K562 (cell line): ENCODE data around the gene ZBTB43. TPM values are rescaled to one million over a fixed set of nuclear protein-coding genes. Genes with fewer than 3 reads are reported as not detected.

ENCODE experiments used
- EGR1 ChIP-seq: fragments of 450-650 bp; conservative IDR thresholded peaks from 2 replicates; pipeline ENCODE4 v1.6.1; 2017; ENCODE audit warnings: mild to moderate bottlenecking
- ELF2 ChIP-seq: fragments of 250-450 bp; sonication (Bioruptor Pico); IDR thresholded peaks from 2 replicates; pipeline ENCODE4 v1.5.0; 2021; ENCODE audit warnings: mild to moderate bottlenecking
- FOSL1 ChIP-seq: fragments of 200-800 bp; sonication (Bioruptor generic); conservative IDR thresholded peaks from 2 replicates; pipeline ENCODE4 v1.6.1; 2016; ENCODE audit warnings: missing genetic modification characterization, missing compliant biosample characterization
- MTA1 ChIP-seq: fragments of 450-650 bp; IDR thresholded peaks from 2 replicates; pipeline ENCODE4 v1.6.1; 2017; ENCODE audit warnings: borderline replicate concordance
- NCOR1 ChIP-seq: fragments of 450-650 bp; IDR thresholded peaks from 2 replicates; pipeline ENCODE4 v1.6.1; 2016; ENCODE audit warnings: mild to moderate bottlenecking, moderate library complexity
- PHF21A ChIP-seq: fragments of 450-650 bp; IDR thresholded peaks from 2 replicates; pipeline ENCODE4 v1.6.1; 2017; ENCODE audit warnings: low read depth, borderline replicate concordance
- POLR2A ChIP-seq: fragments of 450-650 bp; conservative IDR thresholded peaks from 2 replicates; pipeline ENCODE4 v1.6.1; 2016
- REST ChIP-seq, 2 experiments: fragments of 450-650 bp; formaldehyde crosslinking in 1 of 2; IDR thresholded peaks; 2 replicates each; pipeline versions ENCODE4 v1.4.0 to v1.6.1; 2014 to 2020; ENCODE audit warnings: mild to moderate bottlenecking in 2 of 2, borderline replicate concordance in 1 of 2, low read depth in 1 of 2
- TOE1 ChIP-seq, 2 experiments: fragments of 450-650 bp in 1 of 2; sonication (generic) in 1 of 2; formaldehyde crosslinking in 1 of 2; IDR thresholded peaks; 2 replicates each; pipeline versions ENCODE4 v1.7.1 to v1.8.0; 2016 to 2022; ENCODE audit warnings: borderline replicate concordance in 2 of 2, mild to moderate bottlenecking in 2 of 2, antibody characterized with exemption in 1 of 2, inconsistent platforms in 1 of 2, low read depth in 1 of 2, missing genetic modification reagents in 1 of 2, moderate library complexity in 1 of 2
- TRIM24 ChIP-seq, 2 experiments: fragments of 450-650 bp; IDR thresholded peaks; 2 replicates each; pipeline ENCODE4 v1.6.1; 2016
- ZFX ChIP-seq: sonication (generic); formaldehyde crosslinking; IDR thresholded peaks from 2 replicates; pipeline ENCODE4 v1.8.0; 2022; ENCODE audit warnings: mild to moderate bottlenecking, missing genetic modification reagents, moderate library complexity
- ZNF280A ChIP-seq: fragments of 450-650 bp; IDR thresholded peaks from 2 replicates; pipeline ENCODE4 v1.6.1; 2018; ENCODE audit warnings: mild to moderate bottlenecking, low read depth; ENCODE audit not compliant: partially characterized antibody
- ZNF592 ChIP-seq: fragments of 450-650 bp; IDR thresholded peaks from 2 replicates; pipeline ENCODE4 v1.6.1; 2017; ENCODE audit warnings: antibody characterized with exemption, mild to moderate bottlenecking
- polyA plus RNA-seq, 8 experiments: library from polyadenylated mRNA; depleted of rRNA in 4 of 8; stranded (reverse) in 5 of 8; unstranded in 3 of 8; fragments of >200 nt; fragmentation: Nextera tagmentation in 2 of 8; fragmentation: Illumina TruSeq in 1 of 8; extraction: Ambion mirVana in 2 of 8; extraction: Trizol in 1 of 8; gene quantifications; 2 replicates each; pipeline versions ENCODE4 v1.2.1 to v1.2.3, GENCODE V29; 2011 to 2014; ENCODE audit warnings: inconsistent platforms in 1 of 8, missing spikeins in 1 of 8
- total RNA-seq, 7 experiments: library from RNA; depleted of rRNA in 6 of 7; stranded (reverse); fragments of >200 nt in 6 of 7; fragmentation: Illumina TruSeq in 2 of 7; extraction: Trizol in 2 of 7; gene quantifications; 2 replicates each; pipeline versions ENCODE4 v1.2.1 to v1.2.3, GENCODE V29; 2011 to 2021; ENCODE audit warnings: low replicate concordance in 1 of 7

ZBTB43 gene
- total and polyA plus RNA-seq, 9 of the 15 experiments (the other 6 are each of a cell fraction or from before 2014, with no cell fraction given) = 3.9 to 17.2 (median 9.1) TPM

GRCh38 chr9:126860077-126860756 is 55.4 kb downstream of the ZBTB43 start, which contains the start of gene ZBTB34 (continued):
- TF ChIP-seq ZNF280A (no peak), EGR1 (peak; percentile 86), ZFX (CRISPR knock-in tag) (peak; percentile 40; the same call in 1 of the 2 replicates), MTA1 (peak; percentile 53; the same call in 1 of the 2 replicates), NCOR1 (peak; percentile 47), REST (IDR thresholded peaks at IDR 0.05; ENCODE audit: borderline replicate concordance) (peak; percentile 29; the same call in 1 of the 2 replicates), REST (CRISPR knock-in tag; IDR thresholded peaks at IDR 0.05; ENCODE audit: low read depth) (no peak), ELF2 (peak; percentile 81), FOSL1 (no peak; the same call in 1 of the 2 replicates), POLR2A (peak; percentile 85), PHF21A (peak; percentile 49; the same call in 1 of the 2 replicates), TRIM24 (IDR thresholded peaks at IDR 0.05) (no peak), TOE1 (IDR thresholded peaks at IDR 0.05; ENCODE audit: borderline replicate concordance) (0 out of 2 replicates have a peak, but pooled peaks have one; percentile 24), TOE1 (CRISPR knock-in tag; IDR thresholded peaks at IDR 0.05; ENCODE audit: borderline replicate concordance, low read depth) (no peak), ZNF592 (0 out of 2 replicates have a peak, but pooled peaks have one; percentile 23)
